ENCODE data around the gene TOMT.

TOMT gene

GRCh38 chr11:72116019-72116755 lies 10.5 kb downstream of the TOMT start:
- no peak for ATAC-seq
- TF ChIP-seq CREB5 (CRISPR knock-in tag; IDR thresholded peaks at IDR 0.05; ENCODE audit: low read depth) (no peak), ESRRG (CRISPR knock-in tag; IDR thresholded peaks at IDR 0.05) (no peak), ZC3H10 (CRISPR knock-in tag; IDR thresholded peaks at IDR 0.05) (no peak), ARNTL (CRISPR knock-in tag; IDR thresholded peaks at IDR 0.05; ENCODE audit: borderline replicate concordance, low read depth) (no peak), ISL1 (CRISPR knock-in tag; IDR thresholded peaks at IDR 0.05) (no peak), ZNF70 (CRISPR knock-in tag; IDR thresholded peaks at IDR 0.05) (no peak), GLIS3 (CRISPR knock-in tag; IDR thresholded peaks at IDR 0.05) (no peak), CSDC2 (CRISPR knock-in tag; IDR thresholded peaks at IDR 0.05) (no peak), ZFP30 (CRISPR knock-in tag; IDR thresholded peaks at IDR 0.05) (no peak), OSR1 (CRISPR knock-in tag; IDR thresholded peaks at IDR 0.05) (no peak), SNAI2 (CRISPR knock-in tag; IDR thresholded peaks at IDR 0.05) (no peak)
- TF ChIP-seq, protein P1, sequence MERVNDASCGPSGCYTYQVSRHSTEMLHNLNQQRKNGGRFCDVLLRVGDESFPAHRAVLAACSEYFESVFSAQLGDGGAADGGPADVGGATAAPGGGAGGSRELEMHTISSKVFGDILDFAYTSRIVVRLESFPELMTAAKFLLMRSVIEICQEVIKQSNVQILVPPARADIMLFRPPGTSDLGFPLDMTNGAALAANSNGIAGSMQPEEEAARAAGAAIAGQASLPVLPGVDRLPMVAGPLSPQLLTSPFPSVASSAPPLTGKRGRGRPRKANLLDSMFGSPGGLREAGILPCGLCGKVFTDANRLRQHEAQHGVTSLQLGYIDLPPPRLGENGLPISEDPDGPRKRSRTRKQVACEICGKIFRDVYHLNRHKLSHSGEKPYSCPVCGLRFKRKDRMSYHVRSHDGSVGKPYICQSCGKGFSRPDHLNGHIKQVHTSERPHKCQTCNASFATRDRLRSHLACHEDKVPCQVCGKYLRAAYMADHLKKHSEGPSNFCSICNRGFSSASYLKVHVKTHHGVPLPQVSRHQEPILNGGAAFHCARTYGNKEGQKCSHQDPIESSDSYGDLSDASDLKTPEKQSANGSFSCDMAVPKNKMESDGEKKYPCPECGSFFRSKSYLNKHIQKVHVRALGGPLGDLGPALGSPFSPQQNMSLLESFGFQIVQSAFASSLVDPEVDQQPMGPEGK (CRISPR knock-in tag; IDR thresholded peaks at IDR 0.05; ENCODE audit: borderline replicate concordance) = no peak

- ATAC-seq = no peak
These were observed 13.5 kb downstream of the TOMT start for GRCh38 chr11:72119198-72119597.

DNA sequence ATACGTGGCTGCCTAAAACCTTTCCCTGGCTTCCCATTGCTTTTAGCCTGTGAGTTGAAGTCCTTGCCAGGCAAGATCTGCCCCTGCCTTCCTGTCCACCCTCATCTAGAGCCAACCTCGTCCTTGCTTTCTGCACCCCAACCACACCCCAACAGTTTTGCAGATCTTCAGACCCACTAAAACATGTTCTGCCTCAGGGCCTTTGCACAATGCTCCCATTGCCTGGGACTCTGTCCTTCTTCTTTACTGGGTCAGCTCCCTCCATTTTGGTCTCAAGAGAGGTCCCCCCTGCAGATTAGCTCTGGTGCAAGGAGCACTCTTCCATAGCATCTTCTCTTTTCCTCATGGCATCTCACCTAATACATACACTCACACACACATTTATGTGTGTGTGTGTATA lies 15.2 kb downstream of the TOMT start:
- no peak for TF ChIP-seq TCF4 (CRISPR knock-in tag; IDR thresholded peaks at IDR 0.05; ENCODE audit: borderline replicate concordance)
- TF ChIP-seq RARB (CRISPR knock-in tag; IDR thresholded peaks at IDR 0.05) = no peak
- TF ChIP-seq, protein P2, sequence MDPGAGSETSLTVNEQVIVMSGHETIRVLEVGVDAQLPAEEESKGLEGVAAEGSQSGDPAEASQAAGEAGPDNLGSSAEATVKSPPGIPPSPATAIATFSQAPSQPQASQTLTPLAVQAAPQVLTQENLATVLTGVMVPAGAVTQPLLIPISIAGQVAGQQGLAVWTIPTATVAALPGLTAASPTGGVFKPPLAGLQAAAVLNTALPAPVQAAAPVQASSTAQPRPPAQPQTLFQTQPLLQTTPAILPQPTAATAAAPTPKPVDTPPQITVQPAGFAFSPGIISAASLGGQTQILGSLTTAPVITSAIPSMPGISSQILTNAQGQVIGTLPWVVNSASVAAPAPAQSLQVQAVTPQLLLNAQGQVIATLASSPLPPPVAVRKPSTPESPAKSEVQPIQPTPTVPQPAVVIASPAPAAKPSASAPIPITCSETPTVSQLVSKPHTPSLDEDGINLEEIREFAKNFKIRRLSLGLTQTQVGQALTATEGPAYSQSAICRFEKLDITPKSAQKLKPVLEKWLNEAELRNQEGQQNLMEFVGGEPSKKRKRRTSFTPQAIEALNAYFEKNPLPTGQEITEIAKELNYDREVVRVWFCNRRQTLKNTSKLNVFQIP (CRISPR knock-in tag; IDR thresholded peaks at IDR 0.05; ENCODE audit: borderline replicate concordance, low read depth) = no peak
- TF ChIP-seq ZNF8 (CRISPR knock-in tag; IDR thresholded peaks at IDR 0.05) = no peak
- ATAC-seq = no peak

More at GRCh38 chr11:72119198-72119597, 13.5 kb downstream of the TOMT start:
- TF ChIP-seq, protein P3, sequence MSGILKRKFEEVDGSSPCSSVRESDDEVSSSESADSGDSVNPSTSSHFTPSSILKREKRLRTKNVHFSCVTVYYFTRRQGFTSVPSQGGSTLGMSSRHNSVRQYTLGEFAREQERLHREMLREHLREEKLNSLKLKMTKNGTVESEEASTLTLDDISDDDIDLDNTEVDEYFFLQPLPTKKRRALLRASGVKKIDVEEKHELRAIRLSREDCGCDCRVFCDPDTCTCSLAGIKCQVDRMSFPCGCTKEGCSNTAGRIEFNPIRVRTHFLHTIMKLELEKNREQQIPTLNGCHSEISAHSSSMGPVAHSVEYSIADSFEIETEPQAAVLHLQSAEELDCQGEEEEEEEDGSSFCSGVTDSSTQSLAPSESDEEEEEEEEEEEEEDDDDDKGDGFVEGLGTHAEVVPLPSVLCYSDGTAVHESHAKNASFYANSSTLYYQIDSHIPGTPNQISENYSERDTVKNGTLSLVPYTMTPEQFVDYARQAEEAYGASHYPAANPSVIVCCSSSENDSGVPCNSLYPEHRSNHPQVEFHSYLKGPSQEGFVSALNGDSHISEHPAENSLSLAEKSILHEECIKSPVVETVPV (CRISPR knock-in tag; IDR thresholded peaks at IDR 0.05) = no peak
- TF ChIP-seq ZNF8 (CRISPR knock-in tag; IDR thresholded peaks at IDR 0.05) (no peak), ZNF70 (CRISPR knock-in tag; IDR thresholded peaks at IDR 0.05) (no peak), ESRRG (CRISPR knock-in tag; IDR thresholded peaks at IDR 0.05) (no peak), SNAI2 (CRISPR knock-in tag; IDR thresholded peaks at IDR 0.05) (no peak), RARB (CRISPR knock-in tag; IDR thresholded peaks at IDR 0.05) (no peak), ISL1 (CRISPR knock-in tag; IDR thresholded peaks at IDR 0.05) (no peak), ZFP3 (CRISPR knock-in tag; IDR thresholded peaks at IDR 0.05) (no peak), TSHZ2 (CRISPR knock-in tag; IDR thresholded peaks at IDR 0.05) (no peak), PPARA (CRISPR knock-in tag; IDR thresholded peaks at IDR 0.05; ENCODE audit: borderline replicate concordance) (no peak), ZFP30 (CRISPR knock-in tag; IDR thresholded peaks at IDR 0.05) (no peak)

All from SK-N-SH treated with all-trans-retinoic acid at 6 μM for 48 hours (cell line).